ENCODE measurements around the gene TNS1.

- TF ChIP-seq, protein P1, sequence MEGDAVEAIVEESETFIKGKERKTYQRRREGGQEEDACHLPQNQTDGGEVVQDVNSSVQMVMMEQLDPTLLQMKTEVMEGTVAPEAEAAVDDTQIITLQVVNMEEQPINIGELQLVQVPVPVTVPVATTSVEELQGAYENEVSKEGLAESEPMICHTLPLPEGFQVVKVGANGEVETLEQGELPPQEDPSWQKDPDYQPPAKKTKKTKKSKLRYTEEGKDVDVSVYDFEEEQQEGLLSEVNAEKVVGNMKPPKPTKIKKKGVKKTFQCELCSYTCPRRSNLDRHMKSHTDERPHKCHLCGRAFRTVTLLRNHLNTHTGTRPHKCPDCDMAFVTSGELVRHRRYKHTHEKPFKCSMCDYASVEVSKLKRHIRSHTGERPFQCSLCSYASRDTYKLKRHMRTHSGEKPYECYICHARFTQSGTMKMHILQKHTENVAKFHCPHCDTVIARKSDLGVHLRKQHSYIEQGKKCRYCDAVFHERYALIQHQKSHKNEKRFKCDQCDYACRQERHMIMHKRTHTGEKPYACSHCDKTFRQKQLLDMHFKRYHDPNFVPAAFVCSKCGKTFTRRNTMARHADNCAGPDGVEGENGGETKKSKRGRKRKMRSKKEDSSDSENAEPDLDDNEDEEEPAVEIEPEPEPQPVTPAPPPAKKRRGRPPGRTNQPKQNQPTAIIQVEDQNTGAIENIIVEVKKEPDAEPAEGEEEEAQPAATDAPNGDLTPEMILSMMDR (conservative IDR thresholded peaks at IDR 0.05; ENCODE audit: low read length): no peak
- no peak for TF ChIP-seq EZH2phosphoT487 (IDR thresholded peaks at IDR 0.05; ENCODE audit: borderline replicate concordance)
Measured at GRCh38 chr2:217946051-217946450, 56.7 kb downstream of the TNS1 start.

Measured in Loucy (cell line).